GM18867 (cell line): ENCODE measurements around the gene PTGES2.
"Not testable (repeated sequence)": the region's sequence is repeated elsewhere in the genome, so short reads cannot be mapped to it uniquely, and the experiment has no call there.

Source experiments
- ATAC-seq: cut with Tn5 transposase; IDR thresholded peaks from one replicate; pipeline ENCODE4 v1.9.1; 2021; ENCODE audit warnings: mild to moderate bottlenecking, moderate library complexity; ENCODE audit not compliant: unreplicated experiment

PTGES2 gene

GRCh38 chr9:128120741-128121465 lies 6.6 kb downstream of the PTGES2 start:
- no peak for ATAC-seq

GRCh38 chr9:128120061-128120740 lies 7.3 kb downstream of the PTGES2 start:
- ATAC-seq: no peak

DNA sequence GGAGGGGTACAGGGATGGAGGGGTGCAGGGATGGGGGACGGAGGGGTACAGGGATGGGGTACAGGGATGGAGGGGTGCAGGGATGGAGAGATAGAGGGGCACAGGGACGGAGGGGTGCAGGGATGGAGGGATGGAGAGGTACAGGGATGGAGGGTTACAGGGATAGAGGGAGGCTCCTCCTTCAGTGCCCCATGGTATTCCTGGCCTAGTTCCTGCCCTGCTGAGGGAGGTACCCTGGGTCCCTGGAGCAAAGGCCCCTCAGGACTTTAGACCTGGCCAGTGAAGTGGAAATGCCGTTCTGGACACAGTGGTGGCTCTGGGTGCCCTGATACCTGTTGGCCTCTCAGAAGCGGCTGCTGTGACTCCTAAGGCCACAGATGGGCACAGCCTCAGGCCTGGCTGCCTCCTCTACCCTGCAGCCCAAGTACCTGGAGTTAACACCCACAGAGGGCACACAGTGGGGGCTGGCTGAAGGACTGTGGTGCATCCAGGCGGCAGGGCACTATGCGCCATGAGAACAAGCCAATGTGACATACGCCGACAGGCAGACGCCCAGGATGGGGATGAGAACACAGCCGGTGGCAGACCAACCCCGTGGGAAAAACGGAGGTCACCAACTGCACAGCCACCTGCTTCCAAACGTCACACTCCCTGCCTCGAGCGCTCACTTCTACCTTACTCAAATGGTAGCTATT lies 8.4 kb downstream of the PTGES2 start:
- no peak for ATAC-seq

DNA sequence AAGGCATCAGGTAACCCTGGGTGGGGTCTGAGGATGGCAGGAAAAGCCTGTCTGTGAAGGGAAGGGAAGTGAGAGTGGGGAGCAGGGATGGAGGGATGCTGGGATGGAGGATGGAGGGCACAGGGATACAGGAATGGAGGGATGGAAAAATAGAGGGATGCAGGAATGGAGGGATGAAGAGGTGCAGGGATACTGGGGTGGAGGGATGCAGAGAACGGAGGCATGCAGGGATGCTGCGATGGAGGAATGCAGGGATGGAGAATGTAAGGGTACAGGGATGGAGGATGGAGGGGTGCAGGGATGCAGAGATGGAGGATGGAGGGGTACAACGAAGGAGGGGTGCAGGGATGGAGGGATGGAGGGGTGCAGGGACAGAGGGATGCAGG lies 9.1 kb downstream of the PTGES2 start:
- no peak for ATAC-seq

DNA sequence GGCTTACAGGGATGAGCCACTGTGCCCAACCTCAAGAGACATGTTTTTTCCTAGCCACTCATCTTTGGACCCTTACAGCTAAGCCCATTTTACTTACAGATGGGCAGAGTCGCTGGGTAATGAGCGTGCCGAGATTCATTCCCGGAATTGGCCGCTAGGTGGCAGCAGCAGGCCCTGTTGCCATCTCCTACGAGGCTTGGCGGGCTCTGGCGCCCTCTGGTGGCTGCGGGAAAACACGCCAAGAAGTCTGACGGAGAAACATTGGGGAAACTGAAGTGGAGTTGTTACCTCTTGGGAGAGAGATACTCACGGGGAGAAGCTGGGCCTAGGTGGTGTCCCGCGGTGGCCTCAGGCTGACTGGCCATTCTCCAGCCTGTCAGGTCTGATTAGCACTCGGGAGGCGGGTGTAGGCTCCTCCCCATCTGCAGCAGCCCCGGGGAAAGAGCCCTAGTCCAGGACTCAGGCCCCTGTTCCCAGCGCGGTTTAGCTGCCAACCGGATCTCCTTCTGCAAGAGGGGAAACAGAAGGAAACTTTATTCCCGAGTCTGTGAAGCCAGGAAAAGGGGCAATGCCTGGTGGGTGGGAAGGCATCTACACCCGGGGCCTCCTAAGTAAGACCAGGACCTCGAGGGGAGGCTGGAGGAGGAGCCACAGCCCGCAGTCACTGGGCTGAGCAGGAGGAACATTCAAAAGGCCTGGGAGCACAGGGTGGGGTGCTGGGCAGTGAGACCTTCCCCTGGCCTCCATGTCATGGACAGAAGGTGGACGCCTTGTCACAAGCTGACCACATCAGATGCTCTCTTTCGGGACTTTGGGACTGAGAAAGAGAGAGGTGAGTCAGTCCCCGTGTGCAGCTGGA lies 9.7 kb downstream of the PTGES2 start:
- peak; percentile 45 for ATAC-seq

DNA sequence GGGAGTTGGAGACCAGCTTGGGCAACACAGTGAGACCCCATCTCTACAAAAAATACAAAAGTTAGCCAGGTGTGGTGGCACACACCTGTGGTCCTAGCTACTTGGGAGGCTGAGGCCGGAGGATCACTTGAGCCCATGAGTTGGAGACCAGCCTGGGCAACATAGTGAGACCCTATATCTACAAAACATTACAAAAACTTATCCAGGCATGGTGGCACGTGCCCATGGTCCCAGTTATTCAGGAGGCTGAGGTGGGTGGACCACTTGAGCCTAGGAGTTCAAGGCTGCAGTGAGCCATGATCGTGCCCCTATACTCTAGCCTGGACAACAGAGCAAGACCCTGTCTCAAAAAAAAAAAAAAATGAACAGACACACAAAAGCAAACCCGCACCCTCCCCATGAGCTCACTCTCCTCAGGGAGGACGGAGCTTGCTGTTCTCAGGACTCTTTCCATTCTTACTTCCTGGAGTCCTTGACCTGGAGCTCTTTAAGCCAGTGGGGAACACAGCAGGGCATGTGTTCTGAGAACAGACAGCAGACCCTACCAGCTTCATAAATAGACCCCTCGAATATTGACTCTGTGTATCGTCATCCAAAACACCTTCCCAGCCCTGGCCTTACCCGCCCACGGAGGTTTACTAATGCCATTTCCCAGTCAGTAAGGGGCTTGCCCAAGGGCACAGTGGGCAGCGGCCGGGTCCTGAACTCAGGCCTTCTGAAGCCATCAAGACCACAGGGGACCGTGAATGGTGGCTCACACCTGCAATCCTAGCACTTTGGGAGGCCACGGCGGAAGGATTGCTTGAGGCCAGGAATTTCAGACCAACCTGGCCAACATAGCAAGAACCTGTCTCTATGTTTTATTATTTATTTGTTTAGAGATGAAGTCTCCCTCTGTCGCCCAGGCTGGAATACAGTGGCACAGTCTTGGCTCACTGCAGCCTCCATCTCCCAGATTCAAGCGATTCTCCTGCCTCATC lies 11.1 kb downstream of the PTGES2 start:
- ATAC-seq: no peak

DNA sequence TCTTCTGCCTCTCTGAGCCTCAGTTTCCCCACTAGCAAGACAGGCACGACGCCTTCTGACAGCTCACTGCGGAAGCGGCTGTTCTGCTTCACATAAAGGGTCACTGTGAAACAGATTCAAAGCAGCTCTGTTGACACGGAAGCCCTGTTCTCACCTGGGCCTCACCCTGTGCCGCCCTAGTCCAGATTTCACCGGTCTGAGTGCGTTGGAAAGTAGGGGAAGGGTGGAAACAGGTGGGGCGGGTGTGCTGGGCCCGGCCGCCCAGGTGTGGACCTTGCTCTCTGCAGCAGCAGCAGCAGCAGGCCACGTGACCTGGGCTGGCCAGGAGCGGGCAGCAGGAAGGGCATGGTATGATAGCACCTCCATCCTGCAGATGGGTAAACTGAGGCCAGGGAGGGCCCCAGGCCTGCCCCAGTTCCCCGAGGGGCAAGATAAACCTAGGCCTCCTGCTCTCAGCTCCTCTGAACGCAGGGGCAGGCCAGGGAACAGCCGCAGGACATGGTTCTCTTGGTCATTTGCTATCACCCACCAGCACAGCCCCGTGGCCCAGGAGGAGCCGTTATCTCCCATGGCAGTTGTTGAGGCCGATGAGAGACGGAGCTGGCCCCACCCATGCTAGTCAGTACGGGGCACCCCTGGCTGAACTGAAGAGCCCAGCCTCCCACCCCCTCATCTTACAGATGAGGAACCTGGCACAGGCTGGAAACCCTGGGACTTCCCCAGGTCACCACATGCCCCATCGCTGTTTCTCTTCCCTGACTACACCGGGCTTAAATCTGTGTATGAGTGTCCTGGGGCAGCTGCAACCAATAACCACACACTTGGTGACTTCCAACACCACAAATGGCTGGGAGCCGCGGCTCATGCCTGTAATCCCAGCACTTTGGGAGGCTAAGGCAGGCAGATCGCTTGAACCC lies 12.1 kb downstream of the PTGES2 start:
- peak; percentile 47 for ATAC-seq

- no peak for ATAC-seq
These were observed 13.0 kb downstream of the PTGES2 start for GRCh38 chr9:128114326-128115186.

- ATAC-seq: no peak
These were observed 13.8 kb downstream of the PTGES2 start for GRCh38 chr9:128113526-128114325.

DNA sequence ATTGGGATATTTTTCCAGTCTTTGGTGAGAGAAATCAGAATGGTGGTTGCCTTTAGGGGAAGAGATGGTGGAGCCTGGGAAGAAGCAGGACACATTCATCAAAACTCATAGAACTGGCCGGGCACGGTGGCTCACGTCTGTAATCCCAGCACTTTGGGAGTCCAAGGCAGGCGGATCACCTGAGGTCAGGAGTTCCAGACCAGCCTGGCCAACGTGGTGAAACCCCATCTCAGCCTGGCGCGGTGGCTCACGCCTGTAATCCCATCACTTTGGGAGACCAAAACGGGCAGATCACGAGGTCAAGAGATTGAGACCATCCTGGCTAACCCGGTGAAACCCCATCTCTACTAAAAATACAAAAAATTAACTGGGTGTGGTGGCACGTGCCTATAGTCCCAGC lies 15.8 kb downstream of the PTGES2 start:
- ATAC-seq: not testable (repeated sequence)

- no peak for ATAC-seq
These were observed 18.3 kb downstream of the PTGES2 start for GRCh38 chr9:128109050-128109709.

DNA sequence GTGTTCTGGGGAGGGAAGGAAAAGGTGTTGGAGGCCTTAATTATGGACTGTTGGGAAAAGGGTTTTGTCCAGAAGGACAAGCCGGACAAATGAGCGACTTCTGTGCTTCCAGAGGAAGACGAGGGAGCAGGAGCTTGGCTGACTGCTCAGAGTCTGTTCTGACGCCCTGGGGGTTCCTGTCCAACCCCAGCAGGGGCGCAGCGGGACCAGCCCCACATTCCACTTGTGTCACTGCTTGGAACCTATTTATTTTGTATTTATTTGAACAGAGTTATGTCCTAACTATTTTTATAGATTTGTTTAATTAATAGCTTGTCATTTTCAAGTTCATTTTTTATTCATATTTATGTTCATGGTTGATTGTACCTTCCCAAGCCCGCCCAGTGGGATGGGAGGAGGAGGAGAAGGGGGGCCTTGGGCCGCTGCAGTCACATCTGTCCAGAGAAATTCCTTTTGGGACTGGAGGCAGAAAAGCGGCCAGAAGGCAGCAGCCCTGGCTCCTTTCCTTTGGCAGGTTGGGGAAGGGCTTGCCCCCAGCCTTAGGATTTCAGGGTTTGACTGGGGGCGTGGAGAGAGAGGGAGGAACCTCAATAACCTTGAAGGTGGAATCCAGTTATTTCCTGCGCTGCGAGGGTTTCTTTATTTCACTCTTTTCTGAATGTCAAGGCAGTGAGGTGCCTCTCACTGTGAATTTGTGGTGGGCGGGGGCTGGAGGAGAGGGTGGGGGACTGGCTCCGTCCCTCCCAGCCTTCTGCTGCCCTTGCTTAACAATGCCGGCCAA lies 19.1 kb downstream of the PTGES2 start:
- ATAC-seq: no peak

GRCh38 chr9:128107468-128108268 lies 19.9 kb downstream of the PTGES2 start:
- ATAC-seq: no peak

DNA sequence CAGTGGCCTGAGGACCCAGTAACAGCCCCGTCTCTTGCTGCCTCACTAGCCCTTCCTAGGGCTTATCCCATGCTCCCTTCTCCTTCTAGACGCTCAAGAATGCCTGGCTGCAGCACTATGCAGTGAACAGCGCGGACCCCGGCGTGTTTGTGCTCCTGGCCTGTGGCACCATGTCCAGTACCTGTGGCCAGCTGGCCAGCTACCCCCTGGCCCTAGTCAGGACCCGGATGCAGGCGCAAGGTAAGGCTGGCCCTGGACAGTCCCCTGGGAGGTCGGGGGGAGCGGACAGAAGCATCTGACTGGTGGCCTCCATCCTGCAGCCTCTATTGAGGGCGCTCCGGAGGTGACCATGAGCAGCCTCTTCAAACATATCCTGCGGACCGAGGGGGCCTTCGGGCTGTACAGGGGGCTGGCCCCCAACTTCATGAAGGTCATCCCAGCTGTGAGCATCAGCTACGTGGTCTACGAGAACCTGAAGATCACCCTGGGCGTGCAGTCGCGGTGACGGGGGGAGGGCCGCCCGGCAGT lies 20.5 kb downstream of the PTGES2 start:
- ATAC-seq: no peak
